IPS DF 6.9 (cell line): Measurements from ENCODE around the gene BBS2.

Experiments
- DNase-seq: peaks from one replicate; pipeline ENCODE4 v3.0.0-alpha.2; 2013; ENCODE audit warnings: low read depth, low spot score
- H3K27ac ChIP-seq: one replicate; pipeline ENCODE4 v1.5.1; 2013; ENCODE audit warnings: low read length, control low read depth
- H3K27me3 ChIP-seq: 2 replicates; pipeline ENCODE4 v1.6.1; 2013; ENCODE audit warnings: mild to moderate bottlenecking, low read length; ENCODE audit not compliant: control insufficient read depth, insufficient read depth
- H3K36me3 ChIP-seq: 2 replicates; pipeline ENCODE4 v1.6.1; 2013; ENCODE audit warnings: low read length; ENCODE audit not compliant: control insufficient read depth, insufficient read depth
- H3K4me1 ChIP-seq: 2 replicates; pipeline ENCODE4 v1.6.1; 2013; ENCODE audit warnings: low read length; ENCODE audit not compliant: control insufficient read depth, insufficient read depth
- H3K4me3 ChIP-seq: 2 replicates; pipeline ENCODE4 v1.5.1; 2013; ENCODE audit warnings: mild to moderate bottlenecking, low read length
- H3K9me3 ChIP-seq: 2 replicates; pipeline ENCODE4 v1.6.1; 2013; ENCODE audit warnings: low read length, inconsistent platforms; ENCODE audit not compliant: control insufficient read depth, insufficient read depth
- WGBS: extraction: QIAGEN DNeasy Blood & Tissue Kit; methylation state at CpG from one replicate; pipeline ENCODE4 v1.1.7; 2013; ENCODE audit warnings: mixed read lengths, missing lambda C conversion rate; ENCODE audit not compliant: insufficient read length, insufficient coverage; 5-methylcytosine and 5-hydroxymethylcytosine counted together

Gene BBS2

GRCh38 chr16:56520251-56520577 lies 390 bp upstream of the BBS2 start:
- no peaks in the 10 kb centered on the region for H3K27me3 ChIP-seq
- no peak for DNase-seq
- no peaks in the 10 kb centered on the region for H3K4me1 ChIP-seq
- no peak overlapping the region for H3K27ac ChIP-seq
- whole genome bisulfite sequencing, result no CpG with 5 or more reads among the region's 4 CpGs
- H3K4me3 ChIP-seq, result peak overlapping the region; percentile 82; the same call in 1 of the 2 replicates
- no peaks in the 10 kb centered on the region for H3K9me3 ChIP-seq
- no peaks in the 10 kb centered on the region for H3K36me3 ChIP-seq

- DNase-seq, result no peak
- Histone ChIP-seq H3K9me3 (no peaks in the 10 kb centered on the region), H3K27me3 (no peaks in the 10 kb centered on the region), H3K36me3 (no peaks in the 10 kb centered on the region), H3K4me1 (no peaks in the 10 kb centered on the region), H3K4me3 (no peak overlapping the region), H3K27ac (no peak overlapping the region)
- no CpG with 5 or more reads among the region's 7 CpGs for WGBS
Measured at GRCh38 chr16:56518425-56518824, 1.4 kb downstream of the BBS2 start.

- Histone ChIP-seq H3K27ac (no peak overlapping the region), H3K9me3 (no peaks in the 10 kb centered on the region), H3K4me3 (no peak overlapping the region; the same call in 1 of the 2 replicates), H3K27me3 (no peaks in the 10 kb centered on the region), H3K4me1 (no peaks in the 10 kb centered on the region), H3K36me3 (no peaks in the 10 kb centered on the region)
- no CpG with 5 or more reads among the region's 2 CpGs for WGBS
- no peak for DNase-seq
Measured at GRCh38 chr16:56517206-56517605, 2.6 kb downstream of the BBS2 start.

- no peak for DNase-seq
- no peaks in the 10 kb centered on the region for H3K27me3 ChIP-seq
- H3K27ac ChIP-seq, result no peak overlapping the region
- WGBS, result no CpG with 5 or more reads among the region's 6 CpGs
- H3K4me3 ChIP-seq, result no peak overlapping the region
- H3K36me3 ChIP-seq, result no peaks in the 10 kb centered on the region
- no peaks in the 10 kb centered on the region for H3K9me3 ChIP-seq
- H3K4me1 ChIP-seq, result no peaks in the 10 kb centered on the region
Measured at GRCh38 chr16:56515665-56516064, 4.2 kb downstream of the BBS2 start.

- no peak overlapping the region for H3K27ac ChIP-seq
- H3K27me3 ChIP-seq, result no peaks in the 10 kb centered on the region
- WGBS, result no CpG with 5 or more reads among the region's 3 CpGs
- no peak for DNase-seq
- no peaks in the 10 kb centered on the region for H3K36me3 ChIP-seq
- H3K4me1 ChIP-seq, result no peaks in the 10 kb centered on the region
- no peak overlapping the region for H3K4me3 ChIP-seq
- no peaks in the 10 kb centered on the region for H3K9me3 ChIP-seq
Measured at GRCh38 chr16:56514845-56515244, 5.0 kb downstream of the BBS2 start.

- Histone ChIP-seq H3K9me3 (no peaks in the 10 kb centered on the region), H3K4me3 (no peak overlapping the region), H3K36me3 (no peaks in the 10 kb centered on the region), H3K27ac (no peak overlapping the region), H3K27me3 (no peaks in the 10 kb centered on the region), H3K4me1 (no peaks in the 10 kb centered on the region)
- no peak for DNase-seq
- no CpG with 5 or more reads among the region's 3 CpGs for WGBS
Measured at GRCh38 chr16:56513972-56514371, 5.9 kb downstream of the BBS2 start.

GRCh38 chr16:56513091-56513490 lies 6.7 kb downstream of the BBS2 start:
- Histone ChIP-seq H3K9me3 (no peaks in the 10 kb centered on the region), H3K27me3 (no peaks in the 10 kb centered on the region), H3K4me1 (no peaks in the 10 kb centered on the region), H3K36me3 (no peaks in the 10 kb centered on the region), H3K27ac (no peak overlapping the region), H3K4me3 (no peak overlapping the region)
- WGBS, result no CpG with 5 or more reads among the region's 2 CpGs
- no peak for DNase-seq

GRCh38 chr16:56512025-56512424 lies 7.8 kb downstream of the BBS2 start:
- Histone ChIP-seq H3K27me3 (no peaks in the 10 kb centered on the region), H3K36me3 (no peaks in the 10 kb centered on the region), H3K4me1 (no peaks in the 10 kb centered on the region), H3K27ac (no peak overlapping the region), H3K9me3 (no peaks in the 10 kb centered on the region), H3K4me3 (no peak overlapping the region)
- no CpG with 5 or more reads among the region's 1 CpG for WGBS
- DNase-seq, result no peak

GRCh38 chr16:56510544-56510943 lies 9.3 kb downstream of the BBS2 start:
- Histone ChIP-seq H3K36me3 (no peaks in the 10 kb centered on the region), H3K9me3 (no peaks in the 10 kb centered on the region), H3K4me3 (no peak overlapping the region), H3K27ac (no peak overlapping the region), H3K4me1 (no peaks in the 10 kb centered on the region), H3K27me3 (no peaks in the 10 kb centered on the region)
- no CpG with 5 or more reads among the region's 2 CpGs for WGBS
- no peak for DNase-seq

- Histone ChIP-seq H3K36me3 (no peaks in the 10 kb centered on the region), H3K27ac (no peak overlapping the region), H3K4me1 (no peaks in the 10 kb centered on the region), H3K9me3 (no peaks in the 10 kb centered on the region), H3K27me3 (no peaks in the 10 kb centered on the region), H3K4me3 (no peak overlapping the region)
- no peak for DNase-seq
Measured at GRCh38 chr16:56506941-56507340, 12.9 kb downstream of the BBS2 start.

- H3K4me1 ChIP-seq, result no peaks in the 10 kb centered on the region
- H3K4me3 ChIP-seq, result no peak overlapping the region
- no CpG with 5 or more reads among the region's 3 CpGs for WGBS
- no peak for DNase-seq
- H3K9me3 ChIP-seq, result no peaks in the 10 kb centered on the region
- H3K27me3 ChIP-seq, result no peaks in the 10 kb centered on the region
- H3K36me3 ChIP-seq, result no peaks in the 10 kb centered on the region
- H3K27ac ChIP-seq, result no peak overlapping the region
Measured at GRCh38 chr16:56505181-56505580, 14.6 kb downstream of the BBS2 start.
